OCI-LY3 (cell line): ENCODE results near the gene MKLN1.
"Not testable (repeated sequence)": the region's sequence is repeated elsewhere in the genome, so short reads cannot be mapped to it uniquely, and the experiment has no call there.

Experiments used
- H2AFZ ChIP-seq: fragments of 200-600, 300-600 bp; shearing (Covaris generic); 2 replicates; pipeline ENCODE4 v1.6.0; 2014; ENCODE audit warnings: antibody characterized with exemption, low read depth, low read length
- H3K27ac ChIP-seq: fragments of 200-600, 300-600 bp; sonication (generic); 2 replicates; pipeline ENCODE4 v1.5.1; 2014; ENCODE audit warnings: mild to moderate bottlenecking, low read length, moderate library complexity, mixed read lengths
- H3K27me3 ChIP-seq: fragments of 200-600, 300-600 bp; sonication (generic); 2 replicates; pipeline ENCODE4 v1.6.1; 2014; ENCODE audit warnings: low read depth, low read length, mixed read lengths
- H3K36me3 ChIP-seq: fragments of 200-600, 300-600 bp; sonication (generic); replicated peaks from 2 replicates; pipeline ENCODE3; 2014; ENCODE audit warnings: low read depth, low read length, mixed read lengths
- H3K4me1 ChIP-seq: fragments of 300-600, 200-600 bp; sonication (generic); 2 replicates; pipeline ENCODE4 v1.6.1; 2014; ENCODE audit warnings: low read length, mixed read lengths
- H3K4me2 ChIP-seq: fragments of 200-600, 300-600 bp; sonication (generic); 2 replicates; pipeline ENCODE4 v1.6.1; 2014; ENCODE audit warnings: low read length, mixed read lengths
- H3K4me3 ChIP-seq: fragments of 300-600, 200-600 bp; sonication (generic); 2 replicates; pipeline ENCODE4 v1.5.1; 2014; ENCODE audit warnings: antibody characterized with exemption, mild to moderate bottlenecking, low read length, moderate library complexity
- H3K79me2 ChIP-seq: fragments of 300-600, 200-600 bp; shearing (Covaris generic); 2 replicates; pipeline ENCODE4 v1.6.1; 2014; ENCODE audit warnings: mild to moderate bottlenecking, low read length, mixed read lengths
- H3K9ac ChIP-seq: fragments of 300-600, 200-600 bp; shearing (Covaris generic); 2 replicates; pipeline ENCODE4 v1.6.0; 2014; ENCODE audit warnings: mild to moderate bottlenecking, low read length, moderate library complexity
- H3K9me3 ChIP-seq: fragments of 200-600, 300-600 bp; shearing (Covaris generic); 2 replicates; pipeline ENCODE4 v1.6.1; 2014; ENCODE audit warnings: low read length, mixed read lengths; ENCODE audit not compliant: insufficient read depth
- H4K20me1 ChIP-seq: fragments of 200-600, 300-600 bp; sonication (generic); 2 replicates; pipeline ENCODE4 v1.6.1; 2016; ENCODE audit warnings: low read length, mixed read lengths; ENCODE audit not compliant: insufficient read depth
- CTCF ChIP-seq: fragments of 200-600, 300-600 bp; sonication (generic); IDR thresholded peaks from 2 replicates; pipeline ENCODE4 v1.5.1; 2014; ENCODE audit warnings: antibody characterized with exemption, low read length, low read depth
- EZH2phosphoT487 ChIP-seq: fragments of 200-600 bp; shearing (Covaris generic); IDR thresholded peaks from 2 replicates; pipeline ENCODE4 v1.6.1; 2018; ENCODE audit warnings: antibody characterized with exemption, mixed run types, low read depth

Gene MKLN1

GRCh38 chr7:131425992-131426391, 98.3 kb downstream of the MKLN1 start:
- H3K36me3 ChIP-seq, result peaks cover 2% of the 10 kb centered on the region
- H3K27ac ChIP-seq, result no peak overlapping the region
- H3K9me3 ChIP-seq, result no peaks in the 10 kb centered on the region
- no peaks in the 10 kb centered on the region for H3K27me3 ChIP-seq
- no peak overlapping the region for H2AFZ ChIP-seq
- no peak overlapping the region for H3K9ac ChIP-seq
- no peak overlapping the region for H3K4me3 ChIP-seq
- no peaks in the 10 kb centered on the region for H3K4me1 ChIP-seq
- H4K20me1 ChIP-seq, result no peaks in the 10 kb centered on the region
- TF ChIP-seq CTCF (no peak), EZH2phosphoT487 (no peak)
- H3K79me2 ChIP-seq, result no peaks in the 10 kb centered on the region
- H3K4me2 ChIP-seq, result no peak overlapping the region

GRCh38 chr7:131430826-131431225, 103.2 kb downstream of the MKLN1 start:
- H4K20me1 ChIP-seq, H3K4me3 ChIP-seq, H3K36me3 ChIP-seq, H2AFZ ChIP-seq, H3K79me2 ChIP-seq, H3K4me2 ChIP-seq, H3K27me3 ChIP-seq, H3K27ac ChIP-seq, H3K9me3 ChIP-seq, H3K4me1 ChIP-seq, H3K9ac ChIP-seq: not testable (repeated sequence)

GRCh38 chr7:131431289-131431688, 103.6 kb downstream of the MKLN1 start:
- Histone ChIP-seq H2AFZ (no peak overlapping the region), H3K4me2 (no peak overlapping the region), H3K4me3 (no peak overlapping the region), H3K9ac (no peak overlapping the region), H3K36me3 (peaks cover 4% of the 10 kb centered on the region), H3K4me1 (no peaks in the 10 kb centered on the region), H4K20me1 (no peaks in the 10 kb centered on the region), H3K27ac (no peak overlapping the region), H3K27me3 (no peaks in the 10 kb centered on the region), H3K79me2 (no peaks in the 10 kb centered on the region), H3K9me3 (no peaks in the 10 kb centered on the region)
- TF ChIP-seq CTCF (no peak), EZH2phosphoT487 (no peak)

GRCh38 chr7:131431756-131432155, 104.1 kb downstream of the MKLN1 start:
- H3K4me3 ChIP-seq, result no peak overlapping the region
- H2AFZ ChIP-seq, result no peak overlapping the region
- no peaks in the 10 kb centered on the region for H4K20me1 ChIP-seq
- H3K79me2 ChIP-seq, result no peaks in the 10 kb centered on the region
- H3K27me3 ChIP-seq, result no peaks in the 10 kb centered on the region
- no peaks in the 10 kb centered on the region for H3K9me3 ChIP-seq
- H3K36me3 ChIP-seq, result peaks cover 5% of the 10 kb centered on the region
- no peak overlapping the region for H3K27ac ChIP-seq
- no peak overlapping the region for H3K9ac ChIP-seq
- no peaks in the 10 kb centered on the region for H3K4me1 ChIP-seq
- H3K4me2 ChIP-seq, result no peak overlapping the region
- TF ChIP-seq CTCF, result no peak
- no peak for TF ChIP-seq EZH2phosphoT487

- H2AFZ ChIP-seq, result no peak overlapping the region
- TF ChIP-seq CTCF, result no peak
- no peak for TF ChIP-seq EZH2phosphoT487
- H3K79me2 ChIP-seq, result no peaks in the 10 kb centered on the region
- H3K4me1 ChIP-seq, result no peaks in the 10 kb centered on the region
- H3K9ac ChIP-seq, result no peak overlapping the region
- H3K9me3 ChIP-seq, result no peaks in the 10 kb centered on the region
- no peaks in the 10 kb centered on the region for H4K20me1 ChIP-seq
- no peak overlapping the region for H3K4me2 ChIP-seq
- no peaks in the 10 kb centered on the region for H3K27me3 ChIP-seq
- H3K27ac ChIP-seq, result no peak overlapping the region
- peaks cover 33% of the 10 kb centered on the region for H3K36me3 ChIP-seq
- no peak overlapping the region for H3K4me3 ChIP-seq
Observed at GRCh38 chr7:131436384-131436783, 108.7 kb downstream of the MKLN1 start.
